Iris pigment epithelial cell (primary cell): ENCODE measurements around the gene FIGN.

ENCODE experiments used
- DNase-seq: peaks from one replicate; pipeline ENCODE4 v3.0.0-alpha.2; 2011; ENCODE audit warnings: low read depth

The FIGN gene

GRCh38 chr2:163708265-163708664 is 27.5 kb downstream of the FIGN start:
- DNase-seq, result no peak

- DNase-seq, result no peak
These were observed 32.4 kb downstream of the FIGN start for GRCh38 chr2:163703386-163703785.

- peak; percentile 12 for DNase-seq
These were observed 34.2 kb downstream of the FIGN start for GRCh38 chr2:163701399-163702195.

GRCh38 chr2:163698857-163699256 is 37.0 kb downstream of the FIGN start:
- peak; percentile 14 for DNase-seq

- no peak for DNase-seq
These were observed 37.8 kb downstream of the FIGN start for GRCh38 chr2:163697846-163698637.

- DNase-seq, result no peak
These were observed 38.4 kb downstream of the FIGN start for GRCh38 chr2:163697429-163697828.

GRCh38 chr2:163693484-163693883 is 42.3 kb downstream of the FIGN start:
- DNase-seq, result no peak

- DNase-seq, result peak; percentile 55
These were observed 43.0 kb downstream of the FIGN start for GRCh38 chr2:163692611-163693482.

GRCh38 chr2:163692081-163692480 is 43.7 kb downstream of the FIGN start:
- peak; percentile 27 for DNase-seq

GRCh38 chr2:163690896-163691295 is 44.9 kb downstream of the FIGN start:
- no peak for DNase-seq

GRCh38 chr2:163687217-163687616 is 48.6 kb downstream of the FIGN start:
- DNase-seq, result no peak

- DNase-seq, result no peak
These were observed 49.5 kb downstream of the FIGN start for GRCh38 chr2:163686289-163686688.

GRCh38 chr2:163682695-163683094 is 53.1 kb downstream of the FIGN start:
- DNase-seq, result peak; percentile 82

GRCh38 chr2:163681745-163682144 is 54.1 kb downstream of the FIGN start:
- DNase-seq, result peak; percentile 62

GRCh38 chr2:163675388-163675787 is 60.4 kb downstream of the FIGN start:
- DNase-seq, result no peak

- no peak for DNase-seq
These were observed 62.3 kb downstream of the FIGN start for GRCh38 chr2:163673522-163673921.

GRCh38 chr2:163670929-163671328 is 64.9 kb downstream of the FIGN start:
- DNase-seq, result no peak

- DNase-seq, result peak; percentile 61
These were observed 66.3 kb downstream of the FIGN start for GRCh38 chr2:163669506-163669905.

GRCh38 chr2:163667064-163667887 is 68.5 kb downstream of the FIGN start:
- DNase-seq, result peak; percentile 96

GRCh38 chr2:163665817-163666216 is 70.0 kb downstream of the FIGN start:
- peak; percentile 65 for DNase-seq

- DNase-seq, result no peak
These were observed 70.8 kb downstream of the FIGN start for GRCh38 chr2:163665051-163665450.
